Glutamatergic neuron (in vitro differentiated cells): ENCODE data around the gene ALS2. TPM values are rescaled to one million over a fixed set of nuclear protein-coding genes. Genes with fewer than 3 reads are reported as not detected.
A peak's percentile ranks its signal among the peaks of the same experiment; 100 is the strongest.
"Not testable (repeated sequence)": the region's sequence is repeated elsewhere in the genome, so short reads cannot be mapped to it uniquely, and the experiment has no call there.

Experiments
- DNase-seq: peaks from one replicate; pipeline ENCODE4 v3.0.0; 2022
- H3K27ac Mint-ChIP-seq: one replicate; pipeline ENCODE4 v1.8.0; 2020; ENCODE audit warnings: mild to moderate bottlenecking, mixed read lengths, inconsistent platforms; ENCODE audit not compliant: unreplicated experiment
- H3K27me3 Mint-ChIP-seq: one replicate; pipeline ENCODE4 v1.8.0; 2020; ENCODE audit warnings: mild to moderate bottlenecking, moderate library complexity, mixed read lengths, inconsistent platforms; ENCODE audit not compliant: unreplicated experiment
- H3K36me3 Mint-ChIP-seq: one replicate; pipeline ENCODE4 v1.8.0; 2020; ENCODE audit warnings: mild to moderate bottlenecking, mixed read lengths, inconsistent platforms; ENCODE audit not compliant: unreplicated experiment
- H3K4me1 Mint-ChIP-seq: one replicate; pipeline ENCODE4 v1.8.0; 2020; ENCODE audit warnings: mild to moderate bottlenecking, low read depth, mixed read lengths, inconsistent platforms; ENCODE audit not compliant: unreplicated experiment
- H3K4me3 Mint-ChIP-seq: one replicate; pipeline ENCODE4 v1.8.0; 2020; ENCODE audit warnings: mild to moderate bottlenecking, mixed read lengths, inconsistent platforms; ENCODE audit not compliant: unreplicated experiment
- H3K9me3 Mint-ChIP-seq: one replicate; pipeline ENCODE4 v1.8.0; 2020; ENCODE audit warnings: mild to moderate bottlenecking, moderate library complexity, mixed read lengths, inconsistent platforms; ENCODE audit not compliant: unreplicated experiment
- total RNA-seq: library from RNA; stranded (reverse); fragmentation: NEBNext Ultra II Directional; extraction: Animal tissue kit (Norgen Biotek cat#: 25700); gene quantifications from one replicate; pipeline ENCODE4 v1.2.1, GENCODE V29; 2021; ENCODE audit not compliant: unreplicated experiment
- TF ChIP-seq, protein P1 (sequence below): fragments of 200-600 bp; sonication (generic); IDR thresholded peaks from one replicate; pipeline ENCODE4 v1.5.0; 2021; ENCODE audit not compliant: partially characterized antibody, unreplicated experiment

Gene ALS2
- total RNA-seq, 1 donor from 2014 or later, result 44.0 TPM

DNA sequence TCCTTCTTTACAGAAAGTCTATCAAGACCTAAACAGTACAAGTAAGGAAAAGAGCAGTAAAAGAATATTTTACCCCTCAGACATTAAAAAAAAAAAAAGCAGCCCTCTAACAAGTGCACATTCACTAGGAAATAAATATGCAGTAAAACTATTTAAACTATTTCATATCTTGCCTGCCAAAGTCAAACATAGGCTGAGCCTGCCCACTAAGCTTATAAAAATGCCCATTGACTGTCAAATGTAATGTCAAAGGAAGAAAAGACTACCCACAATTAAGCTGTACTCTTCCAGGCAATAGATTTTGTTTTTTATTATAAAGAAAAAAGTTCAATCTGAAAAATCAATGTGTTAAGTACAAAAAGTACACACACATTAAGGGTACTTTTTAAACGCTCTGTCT is 11.8 kb downstream of the ALS2 start:
- H3K27ac Mint-ChIP-seq, result peak overlapping the region; percentile 28
- peaks cover 26% of the 10 kb centered on the region for H3K4me1 Mint-ChIP-seq
- H3K4me3 Mint-ChIP-seq, result no peak overlapping the region
- H3K36me3 Mint-ChIP-seq, result no peaks in the 10 kb centered on the region
- no peaks in the 10 kb centered on the region for H3K9me3 Mint-ChIP-seq
- DNase-seq, result no peak
- no peaks in the 10 kb centered on the region for H3K27me3 Mint-ChIP-seq
- TF ChIP-seq, protein P1, sequence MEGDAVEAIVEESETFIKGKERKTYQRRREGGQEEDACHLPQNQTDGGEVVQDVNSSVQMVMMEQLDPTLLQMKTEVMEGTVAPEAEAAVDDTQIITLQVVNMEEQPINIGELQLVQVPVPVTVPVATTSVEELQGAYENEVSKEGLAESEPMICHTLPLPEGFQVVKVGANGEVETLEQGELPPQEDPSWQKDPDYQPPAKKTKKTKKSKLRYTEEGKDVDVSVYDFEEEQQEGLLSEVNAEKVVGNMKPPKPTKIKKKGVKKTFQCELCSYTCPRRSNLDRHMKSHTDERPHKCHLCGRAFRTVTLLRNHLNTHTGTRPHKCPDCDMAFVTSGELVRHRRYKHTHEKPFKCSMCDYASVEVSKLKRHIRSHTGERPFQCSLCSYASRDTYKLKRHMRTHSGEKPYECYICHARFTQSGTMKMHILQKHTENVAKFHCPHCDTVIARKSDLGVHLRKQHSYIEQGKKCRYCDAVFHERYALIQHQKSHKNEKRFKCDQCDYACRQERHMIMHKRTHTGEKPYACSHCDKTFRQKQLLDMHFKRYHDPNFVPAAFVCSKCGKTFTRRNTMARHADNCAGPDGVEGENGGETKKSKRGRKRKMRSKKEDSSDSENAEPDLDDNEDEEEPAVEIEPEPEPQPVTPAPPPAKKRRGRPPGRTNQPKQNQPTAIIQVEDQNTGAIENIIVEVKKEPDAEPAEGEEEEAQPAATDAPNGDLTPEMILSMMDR, result no peak

DNA sequence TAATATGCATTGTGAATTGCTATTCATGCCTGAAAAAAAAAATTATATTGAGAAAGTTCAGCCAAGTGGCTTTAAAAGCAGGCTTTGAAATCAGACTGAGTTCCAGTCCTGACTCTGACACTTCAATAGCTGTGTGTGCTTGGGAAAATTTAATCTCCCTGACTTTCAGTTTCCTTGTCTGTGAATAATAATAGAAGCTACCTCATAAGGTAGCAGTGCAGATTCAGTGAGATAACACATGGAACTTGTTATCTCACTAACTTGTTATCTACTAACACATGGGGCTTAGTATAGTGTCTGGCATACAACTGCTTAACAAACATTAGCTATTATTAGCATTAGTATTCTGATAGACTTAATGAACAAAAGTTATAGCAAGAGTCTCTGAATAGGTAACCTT is 14.9 kb downstream of the ALS2 start:
- Mint-ChIP-seq H3K9me3 (no peaks in the 10 kb centered on the region), H3K27ac (no peak overlapping the region), H3K36me3 (no peaks in the 10 kb centered on the region)

DNA sequence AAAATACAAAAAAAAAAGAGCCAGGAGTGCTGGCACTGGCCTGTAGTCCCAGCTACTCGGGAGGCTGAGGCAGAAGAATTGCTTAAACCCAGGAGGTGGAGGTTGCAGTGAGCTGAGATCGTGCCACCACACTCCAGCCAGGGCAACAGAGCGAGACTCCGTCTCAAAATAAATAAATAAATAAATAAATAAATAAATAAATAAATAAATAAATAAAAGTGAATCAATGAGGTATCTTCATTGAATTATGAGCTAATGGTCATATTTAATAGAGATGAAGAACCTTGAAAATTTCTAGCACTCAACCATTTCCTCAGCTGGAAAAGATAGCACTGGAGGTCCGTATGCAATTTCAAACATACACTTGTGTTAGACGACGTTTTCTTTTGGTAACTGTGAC is 16.3 kb downstream of the ALS2 start:
- H3K27ac Mint-ChIP-seq, H3K4me1 Mint-ChIP-seq: not testable (repeated sequence)

More for the DNA sequence above, 14.9 kb downstream of the ALS2 start:
- no peak for DNase-seq
- H3K4me3 Mint-ChIP-seq, result no peak overlapping the region
- no peaks in the 10 kb centered on the region for H3K27me3 Mint-ChIP-seq
- TF ChIP-seq, protein P1, result no peak
- peaks cover 16% of the 10 kb centered on the region for H3K4me1 Mint-ChIP-seq

DNA sequence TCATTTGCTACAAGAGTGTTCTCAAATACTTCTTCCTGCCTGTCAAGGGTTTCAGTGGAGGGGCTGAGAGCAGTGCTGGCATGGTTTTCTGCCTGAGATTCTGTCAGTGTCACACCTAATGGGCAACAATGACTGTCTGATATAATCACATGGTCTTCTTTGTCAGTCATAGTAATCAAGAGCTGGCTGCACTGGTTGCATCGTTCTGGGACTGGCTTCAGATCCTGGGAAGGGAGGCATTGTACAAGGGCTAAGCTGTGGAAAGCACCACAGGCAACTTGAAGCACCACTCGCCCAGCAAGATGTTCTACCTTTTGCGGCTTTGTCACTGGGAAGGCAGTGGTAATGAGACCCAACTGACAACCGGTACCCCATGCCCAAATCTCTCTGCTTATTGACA is 19.6 kb downstream of the ALS2 start:
- Mint-ChIP-seq H3K4me3 (no peak overlapping the region), H3K27me3 (no peaks in the 10 kb centered on the region), H3K4me1 (peaks cover 17% of the 10 kb centered on the region), H3K27ac (no peak overlapping the region), H3K36me3 (no peaks in the 10 kb centered on the region), H3K9me3 (no peaks in the 10 kb centered on the region)
- DNase-seq, result no peak
- TF ChIP-seq, protein P1, result no peak

More for the DNA sequence above, 16.3 kb downstream of the ALS2 start:
- not testable (repeated sequence) for H3K27me3 Mint-ChIP-seq, H3K4me3 Mint-ChIP-seq, H3K36me3 Mint-ChIP-seq, H3K9me3 Mint-ChIP-seq, DNase-seq

DNA sequence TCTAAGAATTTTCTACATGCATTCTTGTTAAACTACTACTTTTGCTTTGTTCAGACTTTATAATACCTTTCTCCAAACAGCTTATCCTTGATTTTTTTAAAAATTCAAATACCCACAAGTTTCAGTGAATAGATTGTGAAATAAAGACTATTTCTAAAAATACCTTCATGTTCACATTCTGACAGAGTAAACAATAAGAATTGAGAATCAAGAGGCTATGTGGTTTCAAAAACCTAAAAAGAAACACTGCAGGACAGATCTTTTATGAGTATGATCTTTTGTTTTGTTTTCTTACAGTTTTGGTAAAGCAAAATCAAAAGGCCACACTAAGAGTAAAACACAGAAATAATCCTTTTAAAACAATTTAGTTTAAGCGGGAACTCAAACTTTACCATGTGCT is 21.2 kb downstream of the ALS2 start:
- no peaks in the 10 kb centered on the region for H3K9me3 Mint-ChIP-seq
- no peaks in the 10 kb centered on the region for H3K27me3 Mint-ChIP-seq
- H3K36me3 Mint-ChIP-seq, result no peaks in the 10 kb centered on the region
- TF ChIP-seq, protein P1, result no peak
- H3K4me1 Mint-ChIP-seq, result peaks cover 19% of the 10 kb centered on the region
- no peak overlapping the region for H3K4me3 Mint-ChIP-seq
- no peak for DNase-seq
- H3K27ac Mint-ChIP-seq, result no peak overlapping the region

DNA sequence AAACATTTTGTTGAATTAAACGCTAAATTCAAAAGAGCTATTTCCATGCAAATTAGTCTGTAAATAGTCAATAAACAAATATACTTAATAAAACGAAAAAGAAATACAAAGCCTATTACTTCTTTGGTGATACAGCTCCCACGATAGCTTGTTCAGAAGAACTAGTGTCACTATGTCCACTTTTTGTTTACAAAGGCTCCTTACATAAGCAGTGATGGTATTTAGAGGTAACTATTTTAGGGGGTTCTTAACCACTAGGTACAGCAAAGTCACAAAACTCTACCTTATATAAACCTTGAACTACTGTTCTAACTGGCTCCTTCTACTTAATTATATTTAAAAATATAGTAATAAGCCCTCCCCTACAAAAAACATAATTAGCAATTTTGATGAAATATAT is 21.9 kb downstream of the ALS2 start:
- no peaks in the 10 kb centered on the region for H3K36me3 Mint-ChIP-seq
- no peak for DNase-seq
- TF ChIP-seq, protein P1, result no peak
- peak overlapping the region; percentile 65 for H3K27ac Mint-ChIP-seq
- H3K27me3 Mint-ChIP-seq, result no peaks in the 10 kb centered on the region
- H3K4me3 Mint-ChIP-seq, result no peak overlapping the region
- no peaks in the 10 kb centered on the region for H3K9me3 Mint-ChIP-seq
- H3K4me1 Mint-ChIP-seq, result peaks cover 24% of the 10 kb centered on the region
